H9 (cell line): ENCODE data around the gene PXDC1. TPM values are rescaled to one million over a fixed set of nuclear protein-coding genes. Genes with fewer than 3 reads are reported as not detected.

Source experiments
- DNase-seq: peaks from one replicate; pipeline ENCODE4 v3.0.0-alpha.2; 2017
- H2AFZ ChIP-seq: one replicate; pipeline ENCODE4 v1.6.1; 2013; ENCODE audit warnings: mild to moderate bottlenecking, low read length, control low read depth, moderate library complexity
- H2AK5ac ChIP-seq: 2 replicates; pipeline ENCODE4 v1.6.1; 2013; ENCODE audit warnings: low read length, control low read depth, mixed read lengths; ENCODE audit not compliant: insufficient read length
- H2BK120ac ChIP-seq: one replicate; pipeline ENCODE4 v1.6.1; 2013; ENCODE audit warnings: low read depth, mild to moderate bottlenecking, low read length, control low read depth, inconsistent platforms; ENCODE audit not compliant: poor library complexity, severe bottlenecking
- H2BK12ac ChIP-seq: 2 replicates; pipeline ENCODE4 v1.6.1; 2013; ENCODE audit warnings: low read length, control low read depth, mixed read lengths, low read depth; ENCODE audit not compliant: insufficient read length
- H2BK15ac ChIP-seq: 2 replicates; pipeline ENCODE4 v1.6.1; 2013; ENCODE audit warnings: low read depth, low read length, control low read depth
- H2BK20ac ChIP-seq: one replicate; pipeline ENCODE4 v1.6.1; 2013; ENCODE audit warnings: low read depth, mild to moderate bottlenecking, low read length, control low read depth, inconsistent platforms; ENCODE audit not compliant: poor library complexity, severe bottlenecking
- H2BK5ac ChIP-seq: 2 replicates; pipeline ENCODE4 v1.6.1; 2013; ENCODE audit warnings: low read length, control low read depth, mixed read lengths; ENCODE audit not compliant: insufficient read length
- H3K14ac ChIP-seq: 2 replicates; pipeline ENCODE4 v1.6.1; 2013; ENCODE audit warnings: low read length, control low read depth; ENCODE audit not compliant: insufficient read depth
- H3K18ac ChIP-seq: 2 replicates; pipeline ENCODE4 v1.6.1; 2013; ENCODE audit warnings: low read depth, mild to moderate bottlenecking, mixed read lengths, low read length, control low read depth; ENCODE audit not compliant: insufficient read length
- H3K23ac ChIP-seq: 2 replicates; pipeline ENCODE4 v1.6.1; 2013; ENCODE audit warnings: low read length, control low read depth, mixed read lengths, low read depth; ENCODE audit not compliant: insufficient read length
- H3K23me2 ChIP-seq: 2 replicates; pipeline ENCODE4 v1.6.1; 2013; ENCODE audit warnings: low read depth, mild to moderate bottlenecking, mixed read lengths, low read length, control low read depth; ENCODE audit not compliant: insufficient read length, poor library complexity, severe bottlenecking
- H3K27ac ChIP-seq: 2 replicates; pipeline ENCODE4 v1.5.1; 2013; ENCODE audit warnings: low read length, control low read depth, mixed read lengths, low read depth; ENCODE audit not compliant: insufficient read length
- H3K27me3 ChIP-seq: 2 replicates; pipeline ENCODE4 v1.6.1; 2013; ENCODE audit warnings: low read length, control low read depth, inconsistent platforms; ENCODE audit not compliant: insufficient read depth
- H3K4ac ChIP-seq: 2 replicates; pipeline ENCODE4 v1.6.1; 2013; ENCODE audit warnings: low read depth, mild to moderate bottlenecking, control low read depth, inconsistent platforms, low read length, moderate library complexity
- H3K4me1 ChIP-seq: 2 replicates; pipeline ENCODE4 v1.6.1; 2013; ENCODE audit warnings: low read length, control low read depth, inconsistent platforms; ENCODE audit not compliant: insufficient read depth
- H3K4me2 ChIP-seq: 2 replicates; pipeline ENCODE4 v1.6.1; 2013; ENCODE audit warnings: low read length, control low read depth, mixed read lengths; ENCODE audit not compliant: insufficient read length, insufficient read depth
- H3K56ac ChIP-seq: 2 replicates; pipeline ENCODE4 v1.6.1; 2013; ENCODE audit warnings: low read depth, mild to moderate bottlenecking, mixed read lengths, low read length, control low read depth; ENCODE audit not compliant: insufficient read length
- H3K79me1 ChIP-seq: 2 replicates; pipeline ENCODE4 v1.6.1; 2013; ENCODE audit warnings: low read depth, mild to moderate bottlenecking, moderate library complexity, low read length, control low read depth, inconsistent platforms; ENCODE audit not compliant: insufficient read depth, poor library complexity, severe bottlenecking
- H3K79me2 ChIP-seq: 2 replicates; pipeline ENCODE4 v1.6.1; 2013; ENCODE audit warnings: low read length, control low read depth, inconsistent platforms; ENCODE audit not compliant: insufficient read depth
- H3K9ac ChIP-seq: 2 replicates; pipeline ENCODE4 v1.6.1; 2013; ENCODE audit warnings: low read length, control low read depth, mixed read lengths; ENCODE audit not compliant: insufficient read length; ENCODE audit errors: extremely low read depth
- H3K9me3 ChIP-seq: one replicate; pipeline ENCODE4 v1.6.1; 2013; ENCODE audit warnings: low read depth, low read length, inconsistent platforms; ENCODE audit not compliant: control insufficient read depth
- H3T11ph ChIP-seq: one replicate; pipeline ENCODE4 v1.6.1; 2013; ENCODE audit warnings: mild to moderate bottlenecking, low read length, control low read depth, inconsistent platforms
- H4K20me1 ChIP-seq: one replicate; pipeline ENCODE4 v1.6.1; 2013; ENCODE audit not compliant: control insufficient read depth, insufficient read length, insufficient read depth
- H4K5ac ChIP-seq: 2 replicates; pipeline ENCODE4 v1.6.1; 2013; ENCODE audit warnings: low read depth, mild to moderate bottlenecking, mixed read lengths, low read length, control low read depth; ENCODE audit not compliant: insufficient read length
- H4K8ac ChIP-seq: replicated peaks from 2 replicates; pipeline ENCODE4 v1.6.1; 2013; ENCODE audit warnings: low read length, control low read depth, mixed read lengths, low read depth; ENCODE audit not compliant: insufficient read length
- H4K91ac ChIP-seq: 2 replicates; pipeline ENCODE4 v1.6.1; 2013; ENCODE audit warnings: low read depth, mild to moderate bottlenecking, moderate library complexity, mixed read lengths, low read length, control low read depth; ENCODE audit not compliant: insufficient read length
- H3K27ac Mint-ChIP-seq, 3 experiments: 2 replicates in 2 of 3; 3 replicates in 1 of 3; pipeline ENCODE4 v1.8.0; 2020 to 2021; ENCODE audit warnings: mixed read lengths in 3 of 3, mild to moderate bottlenecking in 1 of 3, moderate library complexity in 1 of 3
- H3K27me3 Mint-ChIP-seq: 2 replicates; pipeline ENCODE4 v1.8.0; 2021; ENCODE audit warnings: low read depth, mild to moderate bottlenecking, moderate library complexity, mixed read lengths
- H3K36me3 Mint-ChIP-seq, 3 experiments: 2 replicates in 2 of 3; 3 replicates in 1 of 3; pipeline ENCODE4 v1.8.0; 2020 to 2021; ENCODE audit warnings: low read depth in 3 of 3, mixed read lengths in 3 of 3; ENCODE audit not compliant: insufficient read depth in 1 of 3
- H3K4me1 Mint-ChIP-seq, 2 experiments: 2 replicates each; pipeline ENCODE4 v1.8.0; 2020; ENCODE audit warnings: mixed read lengths in 2 of 2
- H3K4me3 Mint-ChIP-seq, 2 experiments: 2 replicates in 1 of 2; 3 replicates in 1 of 2; pipeline ENCODE4 v1.8.0; 2020 to 2021; ENCODE audit warnings: mild to moderate bottlenecking in 2 of 2, mixed read lengths in 2 of 2, moderate library complexity in 1 of 2
- H3K9me3 Mint-ChIP-seq, 2 experiments: 2 replicates in 1 of 2; 3 replicates in 1 of 2; pipeline ENCODE4 v1.8.0; 2020; ENCODE audit warnings: mild to moderate bottlenecking in 2 of 2, mixed read lengths in 2 of 2, moderate library complexity in 1 of 2
- CTCF ChIP-seq: fragments of 200-600 bp; sonication (generic); conservative IDR thresholded peaks from 3 replicates; pipeline ENCODE4 v1.8.0; 2021; ENCODE audit warnings: antibody characterized with exemption, mild to moderate bottlenecking
- WGBS: extraction: QIAGEN DNeasy Blood & Tissue Kit; methylation state at CpG from one replicate; pipeline ENCODE4 v1.1.7; 2013; ENCODE audit warnings: missing lambda C conversion rate, low lambda C conversion rate, mixed read lengths; ENCODE audit not compliant: insufficient read length; ENCODE audit errors: extremely low coverage; 5-methylcytosine and 5-hydroxymethylcytosine counted together
- total RNA-seq: library from RNA; stranded (reverse); gene quantifications from 2 replicates; pipeline ENCODE4 v1.2.1, GENCODE V29; 2021

The PXDC1 gene
- total RNA-seq, 1 experiment from 2014 or later = 3.1 TPM

GRCh38 chr6:3739311-3739897, 12.1 kb downstream of the PXDC1 start:
- H4K20me1 ChIP-seq = no peaks in the 10 kb centered on the region
- H3K4me1 ChIP-seq = no peaks in the 10 kb centered on the region
- H3K18ac ChIP-seq = no peak overlapping the region
- H3K27me3 ChIP-seq = no peaks in the 10 kb centered on the region
- peaks cover 33 to 36% of the 10 kb centered on the region in 2 experiments for H3K4me1 Mint-ChIP-seq
- H4K5ac ChIP-seq = no peak overlapping the region
- H4K91ac ChIP-seq = no peak overlapping the region
- H3K4me3 Mint-ChIP-seq = no peak overlapping the region
- no peak for TF ChIP-seq CTCF
- no peaks in the 10 kb centered on the region for H3K23me2 ChIP-seq
- H3T11ph ChIP-seq = no peak overlapping the region
- H3K56ac ChIP-seq = no peak overlapping the region
- no peak overlapping the region for H3K4me2 ChIP-seq
- H3K9me3 Mint-ChIP-seq = peaks cover 8 to 18% of the 10 kb centered on the region in 2 experiments; a peak in 4 of 5 replicates
- H2AK5ac ChIP-seq = no peak overlapping the region
- H2AFZ ChIP-seq = no peak overlapping the region
- H3K27me3 Mint-ChIP-seq = peaks cover 20% of the 10 kb centered on the region
- H3K79me1 ChIP-seq = no peaks in the 10 kb centered on the region
- no peak overlapping the region for H3K4ac ChIP-seq
- H2BK12ac ChIP-seq = no peak overlapping the region
- no peak for DNase-seq
- no peak overlapping the region for H3K14ac ChIP-seq
- H4K8ac ChIP-seq = no peak overlapping the region
- no peak overlapping the region for H2BK5ac ChIP-seq
- no peak overlapping the region for H3K23ac ChIP-seq
- H3K36me3 Mint-ChIP-seq = peaks cover 19% of the 10 kb centered on the region in 3 experiments
- no CpG with 5 or more reads among the region's 16 CpGs for WGBS
- H3K27ac ChIP-seq = no peak overlapping the region
- no peak overlapping the region for H3K9ac ChIP-seq
- H2BK15ac ChIP-seq = no peak overlapping the region
- no peak overlapping the region for H2BK20ac ChIP-seq
- H3K27ac Mint-ChIP-seq = no peak overlapping the region; a peak in 1 of 7 replicates
- no peaks in the 10 kb centered on the region for H3K79me2 ChIP-seq
- no peaks in the 10 kb centered on the region for H3K9me3 ChIP-seq
- H2BK120ac ChIP-seq = no peak overlapping the region
